ENCODE measurements around the gene HOTAIR. TPM values are rescaled to one million over a fixed set of nuclear protein-coding genes. Genes with fewer than 3 reads are reported as not detected.

HOTAIR gene
- total and polyA plus RNA-seq, 2 donors (not counting 3 experiments of a cell fraction or from before 2014, with no cell fraction given) = not detected

DNA sequence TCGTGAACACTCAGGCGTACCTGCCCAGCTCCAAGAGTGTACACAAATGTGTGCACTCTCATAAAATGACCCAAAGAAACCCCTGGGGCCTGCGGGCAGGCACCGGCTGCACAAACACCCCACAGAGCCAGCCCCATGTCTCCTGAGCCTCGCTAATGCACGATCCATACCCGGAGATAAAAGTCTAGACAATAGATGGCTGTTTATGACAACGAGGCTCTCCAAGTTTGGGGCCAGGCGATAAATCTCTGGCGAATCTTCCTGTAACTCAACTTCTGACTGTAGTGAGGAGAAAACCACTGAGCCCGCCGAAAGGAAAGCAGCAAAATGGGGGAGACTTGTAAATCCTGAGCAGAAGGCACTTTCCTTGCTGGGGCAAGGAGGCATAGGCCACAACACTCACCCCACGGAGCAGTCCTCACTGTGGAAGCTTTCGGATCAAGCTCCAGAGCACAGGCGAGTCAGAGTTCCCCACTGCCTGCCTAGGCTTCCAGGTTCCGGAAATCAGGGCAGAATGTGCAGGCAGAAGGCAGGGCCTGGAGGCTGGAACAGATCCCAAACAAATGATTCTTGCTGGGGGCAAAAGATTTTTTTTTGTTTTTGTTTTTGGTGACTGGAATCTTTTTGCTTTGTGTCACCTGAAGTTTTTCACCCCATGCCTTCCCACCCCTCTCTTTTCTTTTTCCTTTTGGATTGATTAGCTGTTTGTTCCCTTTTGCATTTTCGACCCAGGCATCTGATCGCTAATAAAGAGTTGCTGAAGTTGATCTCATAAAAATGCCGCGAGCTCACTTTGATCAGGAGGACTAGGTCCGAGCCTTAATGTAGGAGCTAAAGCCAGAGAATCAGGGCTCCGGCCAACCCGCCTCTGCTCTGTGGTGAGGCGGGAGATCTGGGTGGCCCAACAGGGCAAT, 6.3 kb downstream of the HOTAIR start:
- no peak for FAIRE-seq
- H3K4me3 ChIP-seq (replicated peaks in 1 of 3; ENCODE audit: insufficient read depth in 1 of 3, low read depth in 1 of 3, low read length in 3 of 3) = no peak overlapping the region
- H3K4me2 ChIP-seq (ENCODE audit: insufficient read depth, low read length) = no peak overlapping the region
- H3K79me2 ChIP-seq (ENCODE audit: control insufficient read depth, insufficient read depth, low read length) = no peaks in the 10 kb centered on the region
- H3K9ac ChIP-seq (replicated peaks; ENCODE audit: extremely low read depth, insufficient read depth, low read length) = no peak overlapping the region
- no TSS peak for BruUV-seq (replicated peaks)
- intact Hi-C loops (cut with micrococcal nuclease) = no loop called here
- dilution Hi-C loops (cut with MboI; ENCODE audit: extremely low pct_ligation_motif_present, low sequenced_read_pairs) = no loop called here
- no peaks in the 10 kb centered on the region for H3K4me1 ChIP-seq (ENCODE audit: control insufficient read depth, extremely low read depth, insufficient read depth, low read length)
- DNase-seq (ENCODE audit: low read depth, low spot score) = no peak
- peaks cover 94 to 100% of the 10 kb centered on the region in 2 experiments for H3K27me3 ChIP-seq (ENCODE audit: control insufficient read depth in 2 of 2, insufficient read depth in 2 of 2, low read length in 2 of 2)
- CTCF ChIA-PET = no interaction called here
- TF ChIP-seq FOS (IDR thresholded peaks at IDR 0.05; ENCODE audit: borderline replicate concordance, insufficient read depth, low read length) (no peak), POLR2AphosphoS5 (IDR thresholded peaks at IDR 0.05; ENCODE audit: insufficient read depth, low read depth, low read length) (no peak), GATA2 (IDR thresholded peaks at IDR 0.05; ENCODE audit: insufficient read depth, insufficient read length, low read depth, low read length) (no peak), POLR2A (IDR thresholded peaks at IDR 0.05; ENCODE audit: low read depth, low read length) (no peak), JUN (IDR thresholded peaks at IDR 0.05; ENCODE audit: borderline replicate concordance, insufficient read depth, insufficient read length, low read depth) (no peak)
- TF ChIP-seq, protein P1, sequence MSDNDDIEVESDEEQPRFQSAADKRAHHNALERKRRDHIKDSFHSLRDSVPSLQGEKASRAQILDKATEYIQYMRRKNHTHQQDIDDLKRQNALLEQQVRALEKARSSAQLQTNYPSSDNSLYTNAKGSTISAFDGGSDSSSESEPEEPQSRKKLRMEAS (IDR thresholded peaks at IDR 0.05; ENCODE audit: insufficient read depth, insufficient read length) = no peak
- TF ChIP-seq, protein P2, sequence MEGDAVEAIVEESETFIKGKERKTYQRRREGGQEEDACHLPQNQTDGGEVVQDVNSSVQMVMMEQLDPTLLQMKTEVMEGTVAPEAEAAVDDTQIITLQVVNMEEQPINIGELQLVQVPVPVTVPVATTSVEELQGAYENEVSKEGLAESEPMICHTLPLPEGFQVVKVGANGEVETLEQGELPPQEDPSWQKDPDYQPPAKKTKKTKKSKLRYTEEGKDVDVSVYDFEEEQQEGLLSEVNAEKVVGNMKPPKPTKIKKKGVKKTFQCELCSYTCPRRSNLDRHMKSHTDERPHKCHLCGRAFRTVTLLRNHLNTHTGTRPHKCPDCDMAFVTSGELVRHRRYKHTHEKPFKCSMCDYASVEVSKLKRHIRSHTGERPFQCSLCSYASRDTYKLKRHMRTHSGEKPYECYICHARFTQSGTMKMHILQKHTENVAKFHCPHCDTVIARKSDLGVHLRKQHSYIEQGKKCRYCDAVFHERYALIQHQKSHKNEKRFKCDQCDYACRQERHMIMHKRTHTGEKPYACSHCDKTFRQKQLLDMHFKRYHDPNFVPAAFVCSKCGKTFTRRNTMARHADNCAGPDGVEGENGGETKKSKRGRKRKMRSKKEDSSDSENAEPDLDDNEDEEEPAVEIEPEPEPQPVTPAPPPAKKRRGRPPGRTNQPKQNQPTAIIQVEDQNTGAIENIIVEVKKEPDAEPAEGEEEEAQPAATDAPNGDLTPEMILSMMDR (IDR thresholded peaks at IDR 0.05; ENCODE audit: extremely low read depth in 1 of 2, insufficient read depth in 1 of 2, low read depth in 1 of 2, low read length in 2 of 2) = no peak
- no peaks in the 10 kb centered on the region for H3K36me3 ChIP-seq (ENCODE audit: control insufficient read depth in 2 of 2, extremely low read depth in 1 of 2, insufficient read depth in 2 of 2, low read length in 2 of 2)
- no peaks in the 10 kb centered on the region for H3K9me1 ChIP-seq (replicated peaks; ENCODE audit: control insufficient read depth, extremely low read depth, insufficient read depth, low read length)
- POLR2A ChIA-PET = no interaction called here
- H3K9me3 ChIP-seq (replicated peaks; ENCODE audit: control insufficient read depth, insufficient read depth, low read length) = no peaks in the 10 kb centered on the region
- no peaks in the 10 kb centered on the region for H4K20me1 ChIP-seq (replicated peaks; ENCODE audit: control insufficient read depth, extremely low read depth, insufficient read depth, low read length)
- H2AFZ ChIP-seq (ENCODE audit: low read depth, low read length) = no peak overlapping the region
- no peak overlapping the region for H3K27ac ChIP-seq (ENCODE audit: insufficient read depth, low read depth, low read length)
